Body of pancreas (tissue), 4 donors: Measurements from ENCODE around the gene ANKRD6. TPM values are rescaled to one million over a fixed set of nuclear protein-coding genes. Genes with fewer than 3 reads are reported as not detected.

Source experiments
- ATAC-seq: fragments of 150-250 bp; one replicate; pipeline ENCODE4 v1.9.1; 2016
- DNase-seq, 4 donors: peaks; one replicate each; pipeline ENCODE4 v3.0.0-alpha.2; 2019
- H3K27ac ChIP-seq, 4 donors: fragments of 200-600 bp; sonication (generic); 1 replicate in 3 of 4; 2 replicates in 1 of 4; pipeline versions ENCODE4 v1.5.1 to v1.6.1; 2016 to 2019; ENCODE audit warnings: mild to moderate bottlenecking in 1 of 4, mixed read lengths in 1 of 4, moderate library complexity in 1 of 4
- H3K27me3 ChIP-seq, 2 donors: fragments of 200-600 bp; sonication (generic); one replicate each; pipeline ENCODE4 v1.6.0; 2016; ENCODE audit warnings: mild to moderate bottlenecking in 1 of 2
- H3K36me3 ChIP-seq, 2 donors: fragments of 200-600 bp; sonication (generic); replicated peaks in 1 of 2; 2 replicates each; pipeline ENCODE4 v1.5.1; 2016; ENCODE audit warnings: low read depth in 2 of 2; ENCODE audit not compliant: insufficient read depth in 1 of 2
- H3K4me1 ChIP-seq: fragments of 200-600 bp; sonication (generic); one replicate; pipeline ENCODE4 v1.6.0; 2016
- H3K4me3 ChIP-seq, 2 donors: fragments of 200-600 bp; sonication (generic); 1 replicate in 1 of 2; 2 replicates in 1 of 2; pipeline ENCODE4 v1.5.1; 2016 to 2019
- H3K9me3 ChIP-seq, 3 donors: fragments of 200-600 bp; sonication (generic); 1 replicate in 2 of 3; 2 replicates in 1 of 3; pipeline ENCODE4 v1.5.1; 2016
- POLR2A ChIP-seq, 3 donors: fragments of 450-650 bp; IDR thresholded peaks; one replicate each; pipeline ENCODE4 v1.6.1; 2016; ENCODE audit warnings: antibody characterized with exemption in 3 of 3, mild to moderate bottlenecking in 2 of 3
- WGBS, 2 donors: methylation state at CpG; one replicate each; pipeline ENCODE4 v1.1.5; 2017; 5-methylcytosine and 5-hydroxymethylcytosine counted together
- intact Hi-C: fragments of 100-400 bp; cut with DNase I; formaldehyde crosslinking; loops from one replicate; pipeline ENCODE4 v1.15.1; 2023
- total RNA-seq, 2 donors: library from RNA; depleted of rRNA; stranded (reverse); fragments of >200 nt; gene quantifications; one replicate each; pipeline ENCODE4 v1.1.0, GENCODE V29; 2016
- TF ChIP-seq, protein P1 (sequence below), 7 experiments: fragments of 450-650 bp in 4 of 7; fragments of 200-600 bp in 3 of 7; sonication (generic) in 3 of 7; IDR thresholded peaks; one replicate each; pipeline ENCODE4 v1.5.1; 2016 to 2019; ENCODE audit warnings: antibody characterized with exemption in 7 of 7

Gene ANKRD6
- total RNA-seq, 2 donors from 2014 or later, result 16.9 to 21.4 TPM

DNA sequence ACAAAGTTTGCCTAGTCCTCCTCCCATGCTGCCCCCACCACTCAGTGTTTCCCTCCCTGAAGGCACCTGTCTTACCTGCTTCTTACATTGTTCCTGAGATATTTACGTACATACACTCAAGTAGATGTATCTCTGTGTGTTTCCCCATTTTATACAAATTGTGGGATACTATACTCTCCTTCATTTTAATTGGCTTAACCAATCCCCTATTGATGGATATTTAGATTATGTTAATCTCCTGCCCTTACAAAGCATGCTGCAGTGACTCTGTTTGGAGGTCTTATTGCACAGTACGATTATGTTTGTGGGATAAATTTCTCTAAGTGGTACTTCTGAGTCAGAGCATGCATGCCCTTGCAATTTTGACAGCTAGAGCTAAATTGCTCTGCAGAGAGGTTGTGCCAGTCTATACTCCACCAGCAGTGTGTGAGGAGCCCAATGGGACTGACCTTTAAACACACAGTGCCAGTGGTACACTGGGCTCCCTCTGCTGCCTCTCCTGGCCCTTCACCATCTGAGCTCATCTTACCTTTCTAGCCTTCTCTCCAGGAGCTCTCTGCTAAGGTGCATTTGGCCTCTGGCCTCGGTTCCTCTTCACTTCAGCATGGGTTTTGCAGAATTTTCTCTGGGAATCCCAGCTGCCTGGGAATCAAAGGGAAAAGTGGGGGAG is 148.2 kb downstream of the ANKRD6 start:
- Histone ChIP-seq H3K27ac (no peak overlapping the region), H3K9me3 (no peaks in the 10 kb centered on the region), H3K4me3 (no peak overlapping the region), H3K27me3 (no peaks in the 10 kb centered on the region), H3K4me1 (no peaks in the 10 kb centered on the region), H3K36me3 (no peaks in the 10 kb centered on the region)
- WGBS, 2 donors, result 88 to 92% methylated on average over 3 of the region's 3 CpGs
- no peak for TF ChIP-seq POLR2A (IDR thresholded peaks at IDR 0.05)
- TF ChIP-seq, protein P1, sequence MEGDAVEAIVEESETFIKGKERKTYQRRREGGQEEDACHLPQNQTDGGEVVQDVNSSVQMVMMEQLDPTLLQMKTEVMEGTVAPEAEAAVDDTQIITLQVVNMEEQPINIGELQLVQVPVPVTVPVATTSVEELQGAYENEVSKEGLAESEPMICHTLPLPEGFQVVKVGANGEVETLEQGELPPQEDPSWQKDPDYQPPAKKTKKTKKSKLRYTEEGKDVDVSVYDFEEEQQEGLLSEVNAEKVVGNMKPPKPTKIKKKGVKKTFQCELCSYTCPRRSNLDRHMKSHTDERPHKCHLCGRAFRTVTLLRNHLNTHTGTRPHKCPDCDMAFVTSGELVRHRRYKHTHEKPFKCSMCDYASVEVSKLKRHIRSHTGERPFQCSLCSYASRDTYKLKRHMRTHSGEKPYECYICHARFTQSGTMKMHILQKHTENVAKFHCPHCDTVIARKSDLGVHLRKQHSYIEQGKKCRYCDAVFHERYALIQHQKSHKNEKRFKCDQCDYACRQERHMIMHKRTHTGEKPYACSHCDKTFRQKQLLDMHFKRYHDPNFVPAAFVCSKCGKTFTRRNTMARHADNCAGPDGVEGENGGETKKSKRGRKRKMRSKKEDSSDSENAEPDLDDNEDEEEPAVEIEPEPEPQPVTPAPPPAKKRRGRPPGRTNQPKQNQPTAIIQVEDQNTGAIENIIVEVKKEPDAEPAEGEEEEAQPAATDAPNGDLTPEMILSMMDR (IDR thresholded peaks at IDR 0.05), result no peak
- intact Hi-C loops, result no loop called here
- ATAC-seq (no peak), DNase-seq (no peak)

DNA sequence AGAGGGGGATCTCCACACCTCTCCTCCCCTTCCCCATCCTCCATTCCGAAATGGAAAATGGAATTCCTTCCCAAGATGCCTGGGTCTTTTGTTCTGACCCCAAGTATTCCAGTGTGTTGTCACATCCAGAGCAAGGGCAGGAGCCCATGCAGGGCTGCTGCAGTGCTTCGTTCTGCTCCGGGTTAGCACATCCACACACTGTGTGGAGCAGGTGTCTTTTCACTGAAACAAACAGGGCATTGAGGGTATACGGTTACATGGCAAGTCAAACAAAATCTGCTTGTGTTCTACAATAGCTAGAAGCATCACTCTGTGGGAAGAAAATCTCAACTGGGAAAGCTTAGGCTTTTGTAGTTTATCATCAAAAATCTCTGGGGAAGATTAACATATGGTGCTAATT is 148.7 kb downstream of the ANKRD6 start:
- no peak for ATAC-seq
- Histone ChIP-seq H3K27me3 (no peaks in the 10 kb centered on the region), H3K9me3 (no peaks in the 10 kb centered on the region), H3K4me1 (no peaks in the 10 kb centered on the region), H3K36me3 (no peaks in the 10 kb centered on the region), H3K27ac (no peak overlapping the region), H3K4me3 (no peak overlapping the region)
- DNase-seq, result no peak
- intact Hi-C loops, result no loop called here
- 89 to 92% methylated on average over 4 of the region's 4 CpGs for WGBS, 2 donors
- TF ChIP-seq, protein P1 (IDR thresholded peaks at IDR 0.05), result no peak

DNA sequence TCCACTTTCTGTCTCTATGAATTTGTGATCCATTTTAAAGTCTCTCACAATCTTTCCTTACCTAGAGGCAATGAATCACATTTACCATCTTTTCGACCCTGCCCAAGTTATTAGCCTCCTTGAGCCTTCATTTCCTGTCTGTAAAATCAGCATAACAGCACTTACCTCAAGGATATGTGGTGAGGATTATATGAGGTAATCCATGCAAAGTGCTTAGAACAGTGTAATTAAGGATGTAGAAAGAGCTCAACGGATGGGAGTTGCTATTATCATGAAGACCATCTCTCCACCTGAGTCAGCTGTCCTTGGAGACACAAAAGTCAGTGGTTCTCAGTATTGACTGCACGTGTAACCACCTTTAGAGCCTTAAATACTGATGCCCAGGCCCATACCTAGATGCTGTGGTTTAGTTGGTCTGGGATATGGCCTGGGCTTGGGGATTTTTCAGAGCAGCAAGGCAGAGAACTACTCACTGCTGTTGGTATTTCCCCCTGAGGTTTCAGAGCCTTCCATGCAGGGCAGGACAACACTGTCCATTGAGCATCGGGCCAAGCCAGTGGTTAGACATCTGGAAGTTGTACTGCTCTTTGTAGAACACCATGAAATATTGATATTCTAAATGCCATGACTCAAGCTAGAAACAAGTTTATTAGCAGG is 149.8 kb downstream of the ANKRD6 start:
- DNase-seq, result no peak
- intact Hi-C loops, result no loop called here
- Histone ChIP-seq H3K4me1 (no peaks in the 10 kb centered on the region), H3K27ac (no peak overlapping the region), H3K36me3 (no peaks in the 10 kb centered on the region), H3K9me3 (no peaks in the 10 kb centered on the region), H3K27me3 (no peaks in the 10 kb centered on the region), H3K4me3 (no peak overlapping the region)
- TF ChIP-seq, protein P1 (IDR thresholded peaks at IDR 0.05), result no peak
- TF ChIP-seq POLR2A (IDR thresholded peaks at IDR 0.05), result no peak
- no peak for ATAC-seq
- WGBS, 2 donors, result 74 to 76% methylated on average over 4 of the region's 4 CpGs

DNA sequence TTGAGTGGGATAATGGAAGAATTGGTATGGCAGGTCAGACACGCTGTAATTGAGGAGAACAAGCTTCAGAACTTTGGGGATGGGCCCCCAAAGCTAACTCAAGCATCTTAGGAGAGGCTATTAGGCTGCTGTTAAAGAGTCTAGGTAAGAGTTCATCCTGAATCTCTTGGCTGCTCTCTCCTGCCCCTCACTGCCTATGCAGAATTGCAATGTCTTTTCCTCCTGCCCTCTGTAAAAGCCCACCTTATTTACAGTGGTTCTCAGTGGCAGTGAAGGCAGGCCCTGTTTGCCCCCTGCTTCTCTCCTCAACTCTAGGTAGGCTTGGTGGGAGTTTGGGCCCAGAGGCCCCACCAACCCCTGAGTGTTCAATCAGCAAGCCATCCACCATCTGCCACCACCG is 150.6 kb downstream of the ANKRD6 start:
- no peak for TF ChIP-seq POLR2A (IDR thresholded peaks at IDR 0.05)
- TF ChIP-seq, protein P1 (IDR thresholded peaks at IDR 0.05), result no peak
- Histone ChIP-seq H3K36me3 (no peaks in the 10 kb centered on the region), H3K27me3 (no peaks in the 10 kb centered on the region), H3K4me1 (no peaks in the 10 kb centered on the region), H3K27ac (no peak overlapping the region), H3K9me3 (no peaks in the 10 kb centered on the region), H3K4me3 (no peak overlapping the region)
- ATAC-seq (no peak), DNase-seq (no peak)
- intact Hi-C loops, result no loop called here
- 95 to 96% methylated on average over 2 of the region's 2 CpGs for WGBS, 2 donors

DNA sequence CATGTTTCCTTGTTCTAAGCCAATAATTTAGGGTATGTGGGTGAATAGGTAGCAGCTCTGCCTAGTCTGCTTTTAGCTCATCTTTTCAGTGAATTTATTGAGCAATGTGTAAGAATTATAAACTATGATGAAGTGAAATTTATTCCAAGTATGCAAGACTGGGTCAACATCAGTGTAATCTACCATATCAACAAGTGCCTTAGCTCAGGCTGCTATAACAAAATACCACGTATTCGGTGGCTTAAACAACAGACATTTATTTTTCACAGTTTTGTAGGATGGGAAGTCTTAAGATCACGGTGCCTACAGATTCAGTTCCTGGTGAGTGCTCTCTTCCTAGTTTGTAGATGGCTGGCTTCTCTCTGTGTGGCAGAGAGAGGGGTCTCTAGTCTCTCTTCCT is 151.6 kb downstream of the ANKRD6 start:
- intact Hi-C loops, result no loop called here
- Histone ChIP-seq H3K27me3 (no peaks in the 10 kb centered on the region), H3K36me3 (no peaks in the 10 kb centered on the region), H3K9me3 (no peaks in the 10 kb centered on the region), H3K27ac (no peak overlapping the region), H3K4me1 (no peaks in the 10 kb centered on the region), H3K4me3 (no peak overlapping the region)
- no peak for TF ChIP-seq POLR2A (IDR thresholded peaks at IDR 0.05)
- TF ChIP-seq, protein P1 (IDR thresholded peaks at IDR 0.05), result no peak
- ATAC-seq, result no peak
- no peak for DNase-seq
- 87 to 93% methylated on average over 3 of the region's 3 CpGs for WGBS, 2 donors
